Putamen (tissue), 1 donor: Measurements from ENCODE around the gene TEF.

Experiments
- DNase-seq: peaks from one replicate; pipeline ENCODE4 v3.0.0-alpha.2; 2016; ENCODE audit warnings: low spot score

The TEF gene

GRCh38 chr22:41381329-41382097 lies at the start of gene TEF:
Gene TEF, plus strand, starts transcription at chr22:41381942. Its CDS starts 103 bp downstream, at chr22:41382045.
- peak; percentile 99 for DNase-seq

- DNase-seq: no peak
These were observed 49.4 kb upstream of the TEF start for GRCh38 chr22:41332217-41332939.

- DNase-seq: no peak
These were observed 47.9 kb upstream of the TEF start for GRCh38 chr22:41333806-41334205.

- no peak for DNase-seq
These were observed 47.5 kb upstream of the TEF start for GRCh38 chr22:41334215-41334614.

- no peak for DNase-seq
These were observed 46.6 kb upstream of the TEF start for GRCh38 chr22:41334951-41335635.

GRCh38 chr22:41338614-41339212 lies 43.0 kb upstream of the TEF start:
- DNase-seq: no peak

- no peak for DNase-seq
These were observed 41.9 kb upstream of the TEF start for GRCh38 chr22:41339823-41340222.

GRCh38 chr22:41340357-41340756 lies 41.4 kb upstream of the TEF start:
- no peak for DNase-seq

- no peak for DNase-seq
These were observed 40.7 kb upstream of the TEF start for GRCh38 chr22:41341012-41341411.

- no peak for DNase-seq
These were observed 39.8 kb upstream of the TEF start for GRCh38 chr22:41341990-41342389.

GRCh38 chr22:41343300-41343699 lies 38.4 kb upstream of the TEF start:
- DNase-seq: no peak

GRCh38 chr22:41343717-41344116 lies 38.0 kb upstream of the TEF start:
- no peak for DNase-seq

GRCh38 chr22:41344189-41344788 lies 37.5 kb upstream of the TEF start:
- DNase-seq: no peak

- no peak for DNase-seq
These were observed 35.9 kb upstream of the TEF start for GRCh38 chr22:41345807-41346335.

- no peak for DNase-seq
These were observed 34.5 kb upstream of the TEF start for GRCh38 chr22:41347066-41347859.

GRCh38 chr22:41348964-41349484 lies 32.7 kb upstream of the TEF start:
- no peak for DNase-seq

GRCh38 chr22:41350087-41350486 lies 31.7 kb upstream of the TEF start:
- DNase-seq: no peak

GRCh38 chr22:41351011-41351410 lies 30.7 kb upstream of the TEF start:
- no peak for DNase-seq

GRCh38 chr22:41352058-41352457 lies 29.7 kb upstream of the TEF start:
- no peak for DNase-seq

- DNase-seq: no peak
These were observed 27.7 kb upstream of the TEF start for GRCh38 chr22:41353862-41354575.
